ENCODE data around the gene AFF3.

The AFF3 gene

GRCh38 chr2:100126201-100126600, 16.2 kb downstream of the AFF3 start:
- POLR2A ChIA-PET (ENCODE audit: low non-redundant PET): no interaction called here

GRCh38 chr2:100125626-100126025, 16.8 kb downstream of the AFF3 start:
- POLR2A ChIA-PET (ENCODE audit: low non-redundant PET): no interaction called here
- H3K27ac ChIP-seq: no peak overlapping the region
- CTCF ChIA-PET: no interaction called here
- no peak for DNase-seq (ENCODE audit: low spot score)
- no peak for TF ChIP-seq CTCF (conservative IDR thresholded peaks at IDR 0.05; ENCODE audit: low read depth)

More at GRCh38 chr2:100126201-100126600, 16.2 kb downstream of the AFF3 start:
- CTCF ChIA-PET: no interaction called here
- no peak for TF ChIP-seq CTCF (conservative IDR thresholded peaks at IDR 0.05; ENCODE audit: low read depth)
- no peak overlapping the region for H3K27ac ChIP-seq
- DNase-seq (ENCODE audit: low spot score): no peak

- peak; percentile 65 for DNase-seq (ENCODE audit: low spot score)
- no peak overlapping the region for H3K27ac ChIP-seq
- ChIA-PET POLR2A (ENCODE audit: low non-redundant PET) (no interaction called here), CTCF (no interaction called here)
- TF ChIP-seq CTCF (conservative IDR thresholded peaks at IDR 0.05; ENCODE audit: low read depth): no peak
Measured at GRCh38 chr2:100124761-100125160, 17.6 kb downstream of the AFF3 start.

GRCh38 chr2:100121124-100121718, 21.2 kb downstream of the AFF3 start:
- TF ChIP-seq CTCF (conservative IDR thresholded peaks at IDR 0.05; ENCODE audit: low read depth): no peak
- DNase-seq (ENCODE audit: low spot score): no peak
- ChIA-PET POLR2A (ENCODE audit: low non-redundant PET) (no interaction called here), CTCF (no interaction called here)
- H3K27ac ChIP-seq: no peak overlapping the region

- CTCF ChIA-PET: no interaction called here
- no peak for TF ChIP-seq CTCF (conservative IDR thresholded peaks at IDR 0.05; ENCODE audit: low read depth)
- POLR2A ChIA-PET (ENCODE audit: low non-redundant PET): no interaction called here
- no peak overlapping the region for H3K27ac ChIP-seq
- DNase-seq (ENCODE audit: low spot score): no peak
Measured at GRCh38 chr2:100119235-100119634, 23.2 kb downstream of the AFF3 start.

- H3K27ac ChIP-seq: no peak overlapping the region
- CTCF ChIA-PET: no interaction called here
- TF ChIP-seq CTCF (conservative IDR thresholded peaks at IDR 0.05; ENCODE audit: low read depth): no peak
- DNase-seq (ENCODE audit: low spot score): no peak
- POLR2A ChIA-PET (ENCODE audit: low non-redundant PET): no interaction called here
Measured at GRCh38 chr2:100113990-100114433, 28.4 kb downstream of the AFF3 start.

- CTCF ChIA-PET: no interaction called here
- DNase-seq (ENCODE audit: low spot score): no peak
- POLR2A ChIA-PET (ENCODE audit: low non-redundant PET): no interaction called here
- no peak for TF ChIP-seq CTCF (conservative IDR thresholded peaks at IDR 0.05; ENCODE audit: low read depth)
- no peak overlapping the region for H3K27ac ChIP-seq
Measured at GRCh38 chr2:100110614-100111000, 31.8 kb downstream of the AFF3 start.
